ENCODE measurements around the gene TTC21A. TPM values are rescaled to one million over a fixed set of nuclear protein-coding genes. Genes with fewer than 3 reads are reported as not detected.

TTC21A gene
- total and polyA plus RNA-seq, 2 experiments from 2014 or later = 1.8 to 2.0 TPM

DNA sequence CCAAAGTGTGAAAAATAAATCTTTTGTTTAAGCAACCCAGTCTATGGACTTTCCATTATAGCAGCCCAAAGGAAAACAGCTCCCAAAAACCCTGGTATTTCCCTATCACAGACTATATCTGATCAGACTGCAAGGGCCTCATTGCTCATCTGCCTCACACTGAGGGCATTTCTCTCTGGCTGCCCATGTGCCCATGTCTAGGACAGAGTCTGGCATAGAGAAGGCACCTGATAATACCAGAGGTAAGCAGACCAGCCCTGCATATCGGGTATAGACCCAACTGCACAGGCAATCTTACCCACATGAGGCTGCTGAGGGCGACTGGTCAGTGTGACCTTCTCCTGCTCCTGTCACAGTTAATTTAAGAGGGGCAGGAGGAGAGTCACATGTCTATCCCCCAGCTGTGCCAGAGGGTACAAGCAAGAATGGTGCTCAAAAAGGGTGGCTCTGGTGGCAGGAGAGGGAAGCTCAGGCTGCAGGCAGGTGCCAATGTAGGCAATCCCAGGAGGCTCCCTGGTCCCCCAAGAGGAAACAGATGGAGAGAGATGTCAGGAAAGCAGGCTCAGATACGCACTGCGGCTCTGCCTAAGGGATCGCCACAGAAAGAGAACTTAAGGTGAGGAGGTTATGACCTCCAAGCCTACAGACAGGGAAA lies 42.8 kb downstream of the TTC21A start (continued):
- TF ChIP-seq POLR2AphosphoS5 (IDR thresholded peaks at IDR 0.05; ENCODE audit: low read depth) (no peak), NANOG (IDR thresholded peaks at IDR 0.05; ENCODE audit: borderline replicate concordance) (no peak), EZH2 (IDR thresholded peaks at IDR 0.05; ENCODE audit: low read depth, unreplicated experiment) (no peak), REST (IDR thresholded peaks at IDR 0.05; ENCODE audit: unreplicated experiment) (no peak), CTCF (conservative IDR thresholded peaks at IDR 0.05; ENCODE audit: low read depth in 2 of 2) (no peak), CREB1 (CRISPR knock-in tag; IDR thresholded peaks at IDR 0.05; ENCODE audit: low read depth) (no peak), STAT1 (IDR thresholded peaks at IDR 0.05; ENCODE audit: unreplicated experiment) (no peak)
- TF ChIP-seq, protein P1, sequence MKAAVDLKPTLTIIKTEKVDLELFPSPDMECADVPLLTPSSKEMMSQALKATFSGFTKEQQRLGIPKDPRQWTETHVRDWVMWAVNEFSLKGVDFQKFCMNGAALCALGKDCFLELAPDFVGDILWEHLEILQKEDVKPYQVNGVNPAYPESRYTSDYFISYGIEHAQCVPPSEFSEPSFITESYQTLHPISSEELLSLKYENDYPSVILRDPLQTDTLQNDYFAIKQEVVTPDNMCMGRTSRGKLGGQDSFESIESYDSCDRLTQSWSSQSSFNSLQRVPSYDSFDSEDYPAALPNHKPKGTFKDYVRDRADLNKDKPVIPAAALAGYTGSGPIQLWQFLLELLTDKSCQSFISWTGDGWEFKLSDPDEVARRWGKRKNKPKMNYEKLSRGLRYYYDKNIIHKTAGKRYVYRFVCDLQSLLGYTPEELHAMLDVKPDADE (IDR thresholded peaks at IDR 0.05) = no peak

GRCh38 chr3:39150803-39151631 lies 43.5 kb downstream of the TTC21A start:
- Mint-ChIP-seq H3K27me3 (ENCODE audit: insufficient read depth, low read depth, poor library complexity) (peaks cover 33% of the 10 kb centered on the region), H3K4me3 (peak overlapping the region; percentile 84), H3K27ac (peak overlapping the region; percentile 92), H3K9me3 (no peaks in the 10 kb centered on the region; the same call in 2 of the 3 replicates), H3K4me1 (peaks cover 81% of the 10 kb centered on the region), H3K36me3 (ENCODE audit: low read depth) (peaks cover 8% of the 10 kb centered on the region)
- Histone ChIP-seq H3K27ac (ENCODE audit: low read depth) (peak overlapping the region; percentile 94), H3F3A (replicated peaks; ENCODE audit: low read depth) (peaks cover 11% of the 10 kb centered on the region), H3K79me2 (replicated peaks; ENCODE audit: insufficient read depth) (peaks cover 41% of the 10 kb centered on the region), H3K4me1 (ENCODE audit: insufficient read depth) (peaks cover 64% of the 10 kb centered on the region), H3K9me2 (ENCODE audit: insufficient read depth) (no peaks in the 10 kb centered on the region), H3K4me3 (peak overlapping the region; percentile 87), H3K4me2 (peak overlapping the region; percentile 99), H3K36me3 (ENCODE audit: insufficient read depth) (peaks cover 4% of the 10 kb centered on the region; the same call in 1 of the 2 replicates), H3K27me3 (ENCODE audit: insufficient read depth) (no peaks in the 10 kb centered on the region), H4K20me1 (replicated peaks; ENCODE audit: insufficient read depth) (no peaks in the 10 kb centered on the region; the same call in 1 of the 2 replicates), H2AFZ (no peak overlapping the region)
- DNase-seq (ENCODE audit: low spot score) (peak; percentile 95), ATAC-seq (peak; percentile 13)
- peak; percentile 42; the same call in 1 of the 2 replicates for TF ChIP-seq CREB1 (CRISPR knock-in tag; IDR thresholded peaks at IDR 0.05; ENCODE audit: low read depth)
- TF ChIP-seq EZH2 (IDR thresholded peaks at IDR 0.05; ENCODE audit: low read depth, unreplicated experiment) = no peak

All from GM23338 (cell line).